Activated CD8-positive, alpha-beta memory T cell treated with anti-CD3 and anti-CD28 coated beads, Interleukin-2, amount 50 U/mL, for 1 hour (primary cell): ENCODE measurements around the gene SRF.
"Not testable (repeated sequence)": the region's sequence is repeated elsewhere in the genome, so short reads cannot be mapped to it uniquely, and the experiment has no call there.

Experiments used
- DNase-seq: peaks from one replicate; pipeline ENCODE4 v3.0.0-alpha.2; 2020; ENCODE audit errors: extremely low read depth

The SRF gene

GRCh38 chr6:43170931-43171706, at the start of gene SRF:
Gene SRF (plus strand): TSS chr6:43171269. CDS start chr6:43171657, 388 bp downstream.
- DNase-seq: peak; percentile 98

- DNase-seq: no peak
These were observed 48.9 kb upstream of the SRF start for GRCh38 chr6:43122146-43122545.

- DNase-seq: no peak
These were observed 47.4 kb upstream of the SRF start for GRCh38 chr6:43123461-43124314.

- no peak for DNase-seq
These were observed 46.6 kb upstream of the SRF start for GRCh38 chr6:43124481-43124880.

- no peak for DNase-seq
These were observed 46.0 kb upstream of the SRF start for GRCh38 chr6:43125119-43125518.

- no peak for DNase-seq
These were observed 45.5 kb upstream of the SRF start for GRCh38 chr6:43125555-43125954.

GRCh38 chr6:43127180-43127579, 43.9 kb upstream of the SRF start:
- no peak for DNase-seq

- DNase-seq: no peak
These were observed 43.2 kb upstream of the SRF start for GRCh38 chr6:43127877-43128276.

GRCh38 chr6:43128926-43129325, 42.1 kb upstream of the SRF start:
- no peak for DNase-seq

GRCh38 chr6:43129434-43130194, 41.5 kb upstream of the SRF start:
- DNase-seq: no peak

GRCh38 chr6:43130429-43130828, 40.6 kb upstream of the SRF start:
- no peak for DNase-seq

- DNase-seq: not testable (repeated sequence)
These were observed 39.7 kb upstream of the SRF start for GRCh38 chr6:43131379-43131778.

GRCh38 chr6:43138267-43138666, 32.8 kb upstream of the SRF start:
- no peak for DNase-seq

GRCh38 chr6:43139973-43140372, 31.1 kb upstream of the SRF start:
- DNase-seq: not testable (repeated sequence)

- no peak for DNase-seq
These were observed 29.4 kb upstream of the SRF start for GRCh38 chr6:43141644-43142043.

GRCh38 chr6:43142101-43142500, 29.0 kb upstream of the SRF start:
- DNase-seq: no peak

- DNase-seq: peak; percentile 19
These were observed 27.6 kb upstream of the SRF start for GRCh38 chr6:43143235-43144128.

GRCh38 chr6:43144879-43145278, 26.2 kb upstream of the SRF start:
- no peak for DNase-seq

- no peak for DNase-seq
These were observed 24.8 kb upstream of the SRF start for GRCh38 chr6:43146261-43146660.

GRCh38 chr6:43146709-43147688, 24.1 kb upstream of the SRF start:
- DNase-seq: no peak
